Activated CD8-positive, alpha-beta memory T cell treated with anti-CD3 and anti-CD28 coated beads, Interleukin-2, amount 10 ng/mL, durations not matched to agents 7 days and 5 days (primary cell): ENCODE results near the gene CAPZA1. TPM values are rescaled to one million over a fixed set of nuclear protein-coding genes. Genes with fewer than 3 reads are reported as not detected.

ENCODE experiments used
- ATAC-seq: fragments of 150-1000 bp; cut with Tn5 transposase; one replicate; pipeline ENCODE4 v1.10.0; 2021; ENCODE audit warnings: moderate library complexity
- CTCF ChIA-PET: fragments of 350-600 bp; sonication (Branson Sonifier 250); formaldehyde crosslinking; loops from one replicate; lab custom pipeline; 2021; ENCODE audit warnings: antibody characterized with exemption; lab: Charles Lee
- DNase-seq: peaks from one replicate; pipeline ENCODE4 v3.0.0-alpha.2; 2020
- H3K27ac Mint-ChIP-seq: one replicate; pipeline ENCODE4 v1.8.0; 2021; ENCODE audit warnings: mild to moderate bottlenecking, mixed read lengths
- H3K27me3 Mint-ChIP-seq: one replicate; pipeline ENCODE4 v1.8.0; 2021; ENCODE audit warnings: mixed read lengths
- H3K36me3 Mint-ChIP-seq: one replicate; pipeline ENCODE4 v1.8.0; 2021; ENCODE audit warnings: mild to moderate bottlenecking, mixed read lengths
- H3K4me1 Mint-ChIP-seq: one replicate; pipeline ENCODE4 v1.8.0; 2021; ENCODE audit warnings: mixed read lengths
- H3K4me3 Mint-ChIP-seq: one replicate; pipeline ENCODE4 v1.8.0; 2021; ENCODE audit warnings: mild to moderate bottlenecking, moderate library complexity, mixed read lengths
- H3K9me3 Mint-ChIP-seq: one replicate; pipeline ENCODE4 v1.8.0; 2022; ENCODE audit warnings: low read depth, mixed read lengths
- total RNA-seq, 2 experiments: library from RNA; stranded (reverse); gene quantifications; one replicate each; pipeline ENCODE4 v1.2.3, GENCODE V29; 2021

CAPZA1 gene
- total RNA-seq, 2 experiments from 2014 or later, result 293 to 301 TPM

DNA sequence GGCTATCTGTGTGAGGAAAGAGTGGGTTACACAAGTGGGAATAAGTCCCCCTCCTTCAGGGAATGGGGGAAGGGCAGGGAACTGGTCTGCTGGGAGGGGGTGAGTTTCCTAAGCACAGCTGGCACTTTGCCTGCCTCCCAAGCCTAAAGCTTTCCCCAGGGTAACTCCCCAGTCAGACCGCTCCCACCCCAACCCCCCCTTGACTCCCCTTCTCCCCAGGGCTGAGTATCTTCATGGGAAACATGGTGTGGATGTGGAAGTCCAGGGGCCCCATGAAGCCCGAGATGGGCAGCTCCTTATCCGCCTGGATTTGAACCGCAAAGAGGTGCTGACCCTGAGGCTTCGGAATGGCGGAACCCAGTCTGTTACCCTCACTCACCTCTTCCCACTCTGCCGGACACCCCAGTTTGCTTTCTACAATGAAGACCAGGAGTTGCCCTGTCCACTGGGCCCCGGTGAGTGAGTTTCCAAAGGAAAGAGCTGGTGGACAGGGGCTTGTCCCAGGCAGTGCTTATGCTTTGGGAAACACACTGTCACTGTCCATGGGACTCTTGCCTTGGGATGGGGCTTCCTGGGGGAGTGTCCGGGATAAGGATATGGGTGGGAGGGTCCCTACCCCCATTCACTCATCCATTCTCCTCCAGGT is 69.7 kb downstream of the CAPZA1 start:
- H3K27ac Mint-ChIP-seq, result no peak overlapping the region
- no peaks in the 10 kb centered on the region for H3K27me3 Mint-ChIP-seq
- CTCF ChIA-PET, result interaction anchor here (0.9 to 2.0 kb wide), 2 partner anchors 12 to 26 kb away, joined by 3 to 4 read pairs; partner anchors contain the start of gene PPM1J
- no peak for ATAC-seq
- DNase-seq, result no peak
- peaks cover 22% of the 10 kb centered on the region for H3K36me3 Mint-ChIP-seq
- H3K4me3 Mint-ChIP-seq, result no peak overlapping the region
- H3K4me1 Mint-ChIP-seq, result peaks cover 10% of the 10 kb centered on the region
- H3K9me3 Mint-ChIP-seq, result no peaks in the 10 kb centered on the region

- CTCF ChIA-PET, result interaction anchor here (0.9 to 2.0 kb wide), 2 partner anchors 12 to 26 kb away, joined by 3 to 4 read pairs; partner anchors contain the start of gene PPM1J
- no peaks in the 10 kb centered on the region for H3K27me3 Mint-ChIP-seq
- H3K4me3 Mint-ChIP-seq, result no peak overlapping the region
- ATAC-seq (no peak), DNase-seq (no peak)
- H3K36me3 Mint-ChIP-seq, result peaks cover 24% of the 10 kb centered on the region
- H3K27ac Mint-ChIP-seq, result no peak overlapping the region
- H3K9me3 Mint-ChIP-seq, result no peaks in the 10 kb centered on the region
- peaks cover 10% of the 10 kb centered on the region for H3K4me1 Mint-ChIP-seq
These were observed 70.2 kb downstream of the CAPZA1 start for GRCh38 chr1:112689842-112690237.

DNA sequence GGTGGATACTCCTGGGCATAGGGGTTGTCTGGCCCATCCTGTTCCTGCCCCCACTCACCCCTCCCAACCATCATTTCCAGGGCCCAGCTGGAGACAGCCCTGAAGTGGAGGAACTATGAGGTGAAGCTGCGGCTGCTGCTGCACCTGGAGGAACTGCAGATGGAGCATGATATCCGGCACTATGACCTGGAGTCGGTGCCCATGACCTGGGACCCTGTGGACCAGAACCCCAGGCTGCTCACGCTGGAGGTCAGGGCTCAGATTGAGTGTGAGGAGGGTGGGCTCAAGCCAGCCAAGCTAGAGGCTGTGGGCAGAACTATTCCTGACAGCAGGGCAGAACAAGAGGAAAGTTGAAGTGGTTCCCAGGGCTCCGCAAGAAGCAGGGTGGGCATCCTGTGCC is 73.0 kb downstream of the CAPZA1 start:
- Mint-ChIP-seq H3K36me3 (peaks cover 29% of the 10 kb centered on the region), H3K4me1 (peaks cover 3% of the 10 kb centered on the region), H3K4me3 (no peak overlapping the region), H3K9me3 (no peaks in the 10 kb centered on the region), H3K27ac (no peak overlapping the region), H3K27me3 (no peaks in the 10 kb centered on the region)
- no peak for ATAC-seq
- DNase-seq, result no peak
- CTCF ChIA-PET, result no interaction called here

GRCh38 chr1:112693821-112694220 is 74.2 kb downstream of the CAPZA1 start:
- Mint-ChIP-seq H3K36me3 (peaks cover 28% of the 10 kb centered on the region), H3K4me1 (peaks cover 3% of the 10 kb centered on the region), H3K27ac (no peak overlapping the region), H3K27me3 (no peaks in the 10 kb centered on the region), H3K4me3 (no peak overlapping the region), H3K9me3 (no peaks in the 10 kb centered on the region)
- ATAC-seq (no peak), DNase-seq (no peak)
- CTCF ChIA-PET, result interaction anchor here (0.8 kb wide), 1 partner anchor 10 kb away, joined by 3 read pairs; no protein-coding TSS in a partner anchor

- DNase-seq, result no peak
- H3K4me1 Mint-ChIP-seq, result peaks cover 3% of the 10 kb centered on the region
- H3K36me3 Mint-ChIP-seq, result peaks cover 31% of the 10 kb centered on the region
- no peak overlapping the region for H3K4me3 Mint-ChIP-seq
- no peaks in the 10 kb centered on the region for H3K27me3 Mint-ChIP-seq
- no peak overlapping the region for H3K27ac Mint-ChIP-seq
- ATAC-seq, result no peak
- H3K9me3 Mint-ChIP-seq, result no peaks in the 10 kb centered on the region
- CTCF ChIA-PET, result interaction anchor here (0.8 kb wide), 1 partner anchor 10 kb away, joined by 3 read pairs; no protein-coding TSS in a partner anchor
These were observed 74.8 kb downstream of the CAPZA1 start for GRCh38 chr1:112694363-112694929.

GRCh38 chr1:112695276-112695675 is 75.6 kb downstream of the CAPZA1 start:
- Mint-ChIP-seq H3K36me3 (peaks cover 28% of the 10 kb centered on the region), H3K4me3 (no peak overlapping the region), H3K4me1 (peaks cover 7% of the 10 kb centered on the region), H3K27ac (no peak overlapping the region), H3K9me3 (no peaks in the 10 kb centered on the region), H3K27me3 (no peaks in the 10 kb centered on the region)
- DNase-seq, result no peak
- CTCF ChIA-PET, result no interaction called here
- ATAC-seq, result no peak

DNA sequence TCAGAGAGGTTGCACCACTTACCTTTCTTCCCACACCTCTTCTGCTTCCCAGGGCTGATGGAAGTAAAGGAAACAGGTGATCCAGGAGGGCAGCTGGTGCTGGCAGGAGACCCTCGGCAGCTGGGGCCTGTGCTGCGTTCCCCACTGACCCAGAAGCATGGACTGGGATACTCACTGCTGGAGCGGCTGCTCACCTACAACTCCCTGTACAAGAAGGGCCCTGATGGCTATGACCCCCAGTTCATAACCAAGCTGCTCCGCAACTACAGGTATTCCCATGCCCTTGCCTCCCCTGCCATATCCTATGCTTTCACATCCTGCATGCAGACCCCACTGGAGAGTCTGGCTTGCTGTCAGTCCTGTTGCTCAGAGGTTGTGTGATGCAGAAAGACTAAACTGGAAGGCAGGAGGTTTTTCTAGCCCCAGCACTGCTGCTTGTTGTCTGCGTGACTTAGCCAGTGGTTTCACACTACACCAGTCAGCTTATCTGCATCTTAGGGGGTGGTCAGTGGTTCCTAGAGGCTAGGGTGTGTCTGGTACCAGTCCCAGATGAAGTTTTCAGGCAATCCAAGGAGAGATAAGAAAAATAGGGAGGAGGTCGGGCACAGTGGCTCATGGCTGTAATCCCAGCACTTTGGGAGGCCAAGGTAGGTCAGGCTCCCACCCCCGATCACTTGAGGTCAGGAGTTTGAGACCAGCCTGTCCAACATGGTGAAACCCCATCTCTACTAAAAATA is 77.1 kb downstream of the CAPZA1 start:
- ATAC-seq (no peak), DNase-seq (no peak)
- CTCF ChIA-PET, result interaction anchor here (0.8 kb wide), 1 partner anchor 8 kb away, joined by 3 read pairs; no protein-coding TSS in a partner anchor
- Mint-ChIP-seq H3K4me1 (peaks cover 21% of the 10 kb centered on the region), H3K36me3 (peaks cover 28% of the 10 kb centered on the region), H3K27ac (no peak overlapping the region), H3K4me3 (no peak overlapping the region), H3K9me3 (no peaks in the 10 kb centered on the region), H3K27me3 (no peaks in the 10 kb centered on the region)

DNA sequence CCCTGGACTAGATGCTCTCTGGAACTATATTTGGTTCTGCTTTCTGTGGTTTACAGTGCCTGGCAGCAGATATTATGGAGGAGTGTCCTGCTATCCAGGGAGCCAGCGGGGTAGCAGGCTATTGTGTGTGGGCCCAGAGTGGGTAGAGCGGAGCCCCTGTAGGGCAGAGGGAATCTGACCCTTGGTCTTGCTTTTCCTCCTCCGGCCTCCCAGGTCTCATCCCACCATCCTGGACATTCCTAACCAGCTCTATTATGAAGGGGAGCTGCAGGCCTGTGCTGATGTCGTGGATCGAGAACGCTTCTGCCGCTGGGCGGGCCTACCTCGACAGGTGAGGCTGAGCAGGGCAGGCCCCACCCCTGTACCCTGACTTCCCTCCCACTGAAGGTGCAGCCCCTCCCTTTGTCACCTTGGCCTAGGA is 78.2 kb downstream of the CAPZA1 start:
- no peak overlapping the region for H3K4me3 Mint-ChIP-seq
- DNase-seq (no peak), ATAC-seq (no peak)
- H3K9me3 Mint-ChIP-seq, result no peaks in the 10 kb centered on the region
- H3K27me3 Mint-ChIP-seq, result no peaks in the 10 kb centered on the region
- peaks cover 31% of the 10 kb centered on the region for H3K36me3 Mint-ChIP-seq
- H3K27ac Mint-ChIP-seq, result no peak overlapping the region
- CTCF ChIA-PET, result interaction anchor here (1.5 kb wide), 1 partner anchor 307 kb away, joined by 4 read pairs; no protein-coding TSS in a partner anchor
- peaks cover 29% of the 10 kb centered on the region for H3K4me1 Mint-ChIP-seq

GRCh38 chr1:112698366-112699310 is 79.0 kb downstream of the CAPZA1 start:
- no peak overlapping the region for H3K27ac Mint-ChIP-seq
- H3K36me3 Mint-ChIP-seq, result peaks cover 35% of the 10 kb centered on the region
- H3K4me3 Mint-ChIP-seq, result no peak overlapping the region
- no peak for ATAC-seq
- no peaks in the 10 kb centered on the region for H3K9me3 Mint-ChIP-seq
- DNase-seq, result no peak
- H3K4me1 Mint-ChIP-seq, result peaks cover 36% of the 10 kb centered on the region
- H3K27me3 Mint-ChIP-seq, result no peaks in the 10 kb centered on the region
- CTCF ChIA-PET, result interaction anchor here (0.9 to 2.2 kb wide), 3 partner anchors 17 to 308 kb away, joined by 3 to 9 read pairs (median 4); partner anchors contain the start of gene PPM1J

GRCh38 chr1:112699425-112700144 is 80.0 kb downstream of the CAPZA1 start:
- Mint-ChIP-seq H3K36me3 (peaks cover 36% of the 10 kb centered on the region), H3K27ac (peak overlapping the region; percentile 82), H3K4me3 (no peak overlapping the region), H3K27me3 (no peaks in the 10 kb centered on the region), H3K9me3 (no peaks in the 10 kb centered on the region), H3K4me1 (peaks cover 46% of the 10 kb centered on the region)
- DNase-seq (no peak), ATAC-seq (no peak)
- CTCF ChIA-PET, result interaction anchor here (1.5 to 2.2 kb wide), 2 partner anchors 16 to 309 kb away, joined by 4 to 9 read pairs; partner anchors contain the start of gene PPM1J

GRCh38 chr1:112700290-112701226 is 80.9 kb downstream of the CAPZA1 start:
- Mint-ChIP-seq H3K27me3 (no peaks in the 10 kb centered on the region), H3K4me1 (peaks cover 56% of the 10 kb centered on the region), H3K4me3 (no peak overlapping the region), H3K9me3 (no peaks in the 10 kb centered on the region), H3K36me3 (peaks cover 27% of the 10 kb centered on the region), H3K27ac (peak overlapping the region; percentile 82)
- CTCF ChIA-PET, result interaction anchor here (0.5 to 2.2 kb wide), 4 partner anchors 11 to 1103 kb away, joined by 3 to 9 read pairs (median 4); partner anchors contain the start of gene PPM1J
- DNase-seq, result peak; percentile 85
- peak; percentile 37 for ATAC-seq
